ENCODE measurements around the gene CTDNEP1.

- TF ChIP-seq EP300 (IDR thresholded peaks at IDR 0.05; ENCODE audit: borderline replicate concordance in 1 of 2, low read depth in 1 of 2, low read length in 1 of 2), result no peak
- TF ChIP-seq CTCF (IDR thresholded peaks at IDR 0.05), result no peak
- TF ChIP-seq SIN3A (IDR thresholded peaks at IDR 0.05; ENCODE audit: borderline replicate concordance, low read depth, low read length), result no peak
- TF ChIP-seq REST (IDR thresholded peaks at IDR 0.05; ENCODE audit: low read depth, low read length), result no peak
- no peak for TF ChIP-seq TEAD4 (IDR thresholded peaks at IDR 0.05; ENCODE audit: borderline replicate concordance, insufficient read depth)
- TF ChIP-seq JUND (IDR thresholded peaks at IDR 0.05), result no peak
- TF ChIP-seq GABPA (IDR thresholded peaks at IDR 0.05; ENCODE audit: low read depth), result no peak
These were observed 42.5 kb upstream of the CTDNEP1 start for GRCh38 chr17:7293816-7294613.
